K562 (cell line): ENCODE data around the gene PRDM10.

Source experiments
- MCM3 ChIP-seq: fragments of 450-650 bp; IDR thresholded peaks from 2 replicates; pipeline ENCODE4 v1.6.1; 2016
- MED1 ChIP-seq: sonication (generic); formaldehyde crosslinking; IDR thresholded peaks from 2 replicates; pipeline ENCODE4 v1.8.1; 2023; ENCODE audit warnings: missing genetic modification reagents, borderline replicate concordance
- TF ChIP-seq, protein P1 (sequence below), 2 experiments: fragments of 450-650 bp; formaldehyde crosslinking in 1 of 2; IDR thresholded peaks; 2 replicates each; pipeline versions ENCODE4 v1.4.0 to v1.6.1; 2014 to 2020; ENCODE audit warnings: mild to moderate bottlenecking in 2 of 2, borderline replicate concordance in 1 of 2, low read depth in 1 of 2
- TF ChIP-seq, protein P2 (sequence below), 3 experiments: IDR thresholded peaks in 2 of 3; conservative IDR thresholded peaks in 1 of 3; 2 replicates each; pipeline ENCODE4 v1.5.1; 2011 to 2012; ENCODE audit warnings: low read length in 3 of 3, mild to moderate bottlenecking in 3 of 3, control low read depth in 2 of 3, improper control_type of control experiment in 1 of 3, inconsistent platforms in 1 of 3, low read depth in 1 of 3, mixed read lengths in 1 of 3, moderate library complexity in 1 of 3; ENCODE audit not compliant: insufficient read depth in 2 of 3

GRCh38 chr11:129973068-129973467 is 29.6 kb downstream of the PRDM10 start:
- no peak for TF ChIP-seq MCM3
- no peak for TF ChIP-seq MED1
- TF ChIP-seq, protein P1, sequence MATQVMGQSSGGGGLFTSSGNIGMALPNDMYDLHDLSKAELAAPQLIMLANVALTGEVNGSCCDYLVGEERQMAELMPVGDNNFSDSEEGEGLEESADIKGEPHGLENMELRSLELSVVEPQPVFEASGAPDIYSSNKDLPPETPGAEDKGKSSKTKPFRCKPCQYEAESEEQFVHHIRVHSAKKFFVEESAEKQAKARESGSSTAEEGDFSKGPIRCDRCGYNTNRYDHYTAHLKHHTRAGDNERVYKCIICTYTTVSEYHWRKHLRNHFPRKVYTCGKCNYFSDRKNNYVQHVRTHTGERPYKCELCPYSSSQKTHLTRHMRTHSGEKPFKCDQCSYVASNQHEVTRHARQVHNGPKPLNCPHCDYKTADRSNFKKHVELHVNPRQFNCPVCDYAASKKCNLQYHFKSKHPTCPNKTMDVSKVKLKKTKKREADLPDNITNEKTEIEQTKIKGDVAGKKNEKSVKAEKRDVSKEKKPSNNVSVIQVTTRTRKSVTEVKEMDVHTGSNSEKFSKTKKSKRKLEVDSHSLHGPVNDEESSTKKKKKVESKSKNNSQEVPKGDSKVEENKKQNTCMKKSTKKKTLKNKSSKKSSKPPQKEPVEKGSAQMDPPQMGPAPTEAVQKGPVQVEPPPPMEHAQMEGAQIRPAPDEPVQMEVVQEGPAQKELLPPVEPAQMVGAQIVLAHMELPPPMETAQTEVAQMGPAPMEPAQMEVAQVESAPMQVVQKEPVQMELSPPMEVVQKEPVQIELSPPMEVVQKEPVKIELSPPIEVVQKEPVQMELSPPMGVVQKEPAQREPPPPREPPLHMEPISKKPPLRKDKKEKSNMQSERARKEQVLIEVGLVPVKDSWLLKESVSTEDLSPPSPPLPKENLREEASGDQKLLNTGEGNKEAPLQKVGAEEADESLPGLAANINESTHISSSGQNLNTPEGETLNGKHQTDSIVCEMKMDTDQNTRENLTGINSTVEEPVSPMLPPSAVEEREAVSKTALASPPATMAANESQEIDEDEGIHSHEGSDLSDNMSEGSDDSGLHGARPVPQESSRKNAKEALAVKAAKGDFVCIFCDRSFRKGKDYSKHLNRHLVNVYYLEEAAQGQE (IDR thresholded peaks at IDR 0.05; ENCODE audit: borderline replicate concordance): no peak
- TF ChIP-seq, protein P1 (CRISPR knock-in tag; IDR thresholded peaks at IDR 0.05; ENCODE audit: low read depth): no peak
- TF ChIP-seq, protein P2, sequence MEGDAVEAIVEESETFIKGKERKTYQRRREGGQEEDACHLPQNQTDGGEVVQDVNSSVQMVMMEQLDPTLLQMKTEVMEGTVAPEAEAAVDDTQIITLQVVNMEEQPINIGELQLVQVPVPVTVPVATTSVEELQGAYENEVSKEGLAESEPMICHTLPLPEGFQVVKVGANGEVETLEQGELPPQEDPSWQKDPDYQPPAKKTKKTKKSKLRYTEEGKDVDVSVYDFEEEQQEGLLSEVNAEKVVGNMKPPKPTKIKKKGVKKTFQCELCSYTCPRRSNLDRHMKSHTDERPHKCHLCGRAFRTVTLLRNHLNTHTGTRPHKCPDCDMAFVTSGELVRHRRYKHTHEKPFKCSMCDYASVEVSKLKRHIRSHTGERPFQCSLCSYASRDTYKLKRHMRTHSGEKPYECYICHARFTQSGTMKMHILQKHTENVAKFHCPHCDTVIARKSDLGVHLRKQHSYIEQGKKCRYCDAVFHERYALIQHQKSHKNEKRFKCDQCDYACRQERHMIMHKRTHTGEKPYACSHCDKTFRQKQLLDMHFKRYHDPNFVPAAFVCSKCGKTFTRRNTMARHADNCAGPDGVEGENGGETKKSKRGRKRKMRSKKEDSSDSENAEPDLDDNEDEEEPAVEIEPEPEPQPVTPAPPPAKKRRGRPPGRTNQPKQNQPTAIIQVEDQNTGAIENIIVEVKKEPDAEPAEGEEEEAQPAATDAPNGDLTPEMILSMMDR (IDR thresholded peaks at IDR 0.05 in 2 of 3, conservative IDR thresholded peaks at IDR 0.05 in 1 of 3; ENCODE audit: insufficient read depth in 2 of 3, low read depth in 1 of 3, low read length in 3 of 3): no peak
